ENCODE data around the gene GPSM3. TPM values are rescaled to one million over a fixed set of nuclear protein-coding genes. Genes with fewer than 3 reads are reported as not detected.
A peak's percentile ranks its signal among the peaks of the same experiment; 100 is the strongest.

The GPSM3 gene, protein sequence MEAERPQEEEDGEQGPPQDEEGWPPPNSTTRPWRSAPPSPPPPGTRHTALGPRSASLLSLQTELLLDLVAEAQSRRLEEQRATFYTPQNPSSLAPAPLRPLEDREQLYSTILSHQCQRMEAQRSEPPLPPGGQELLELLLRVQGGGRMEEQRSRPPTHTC
- 81.1 and 82.4 TPM in 2 replicates for total RNA-seq

DNA sequence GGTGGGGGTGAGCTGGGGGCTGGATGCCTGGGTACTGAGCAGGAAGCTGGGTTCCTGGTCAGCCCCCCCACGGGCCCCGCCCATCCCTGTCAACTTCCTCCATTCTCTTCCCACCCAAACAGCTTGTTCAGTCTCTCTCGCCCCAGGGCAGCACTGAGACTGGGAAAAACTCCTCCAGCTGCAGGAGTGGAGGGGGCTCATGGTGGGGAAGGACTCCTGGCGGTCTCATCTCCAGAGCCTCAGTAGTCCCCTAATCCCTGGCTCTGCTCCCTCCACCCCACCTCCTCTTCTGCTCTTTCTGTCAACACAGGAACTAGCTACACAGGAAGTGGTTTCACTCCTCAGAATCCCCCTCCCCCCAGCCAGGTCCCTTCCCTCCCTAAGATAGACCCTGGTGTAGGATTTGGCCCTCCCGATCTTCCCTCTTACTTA is at the start of gene GPSM3:
Gene GPSM3 (minus strand): TSS at position 36 of the 432 bp plus-strand sequence. CDS start 130 bp downstream, outside the sequence.
- peak; percentile 88 for DNase-seq
- intact Hi-C loops (cut with micrococcal nuclease), result loop anchor here (10.0 kb wide), 2 partner anchors 1102 to 1978 kb away; partner anchors contain the start of genes RGL2 and TRIM26
- Mint-ChIP-seq H3K9me3 (no peaks in the 10 kb centered on the region), H3K27ac (peak within 1 kb of the TSS; percentile 95), H3K36me3 (ENCODE audit: low read depth) (peaks cover 25% of the 10 kb centered on the region), H3K4me3 (peak within 1 kb of the TSS; percentile 97), H3K4me1 (peaks cover 55% of the 10 kb centered on the region), H3K27me3 (no peaks in the 10 kb centered on the region)

DNA sequence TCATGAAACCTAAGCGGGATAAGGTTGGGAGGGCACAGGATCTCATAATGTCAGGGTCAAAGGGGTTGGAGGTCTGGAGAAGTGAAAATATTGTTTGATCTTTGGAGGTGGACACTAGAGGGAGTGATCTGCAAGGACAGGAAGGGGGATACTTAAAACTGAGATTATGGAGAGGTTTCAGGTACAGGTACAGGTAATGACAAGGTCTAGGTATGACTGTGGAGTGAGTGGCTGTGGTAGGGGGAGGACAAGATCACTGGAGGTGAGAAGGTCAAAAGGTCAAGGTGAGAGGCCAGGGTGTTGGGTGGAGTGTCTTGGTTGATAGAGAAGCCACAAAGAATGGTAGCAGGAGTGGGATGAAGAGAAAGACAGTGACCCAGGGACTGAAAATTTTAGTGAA is 48.2 kb upstream of the GPSM3 start:
- Mint-ChIP-seq H3K9me3 (no peaks in the 10 kb centered on the region), H3K27ac (no peak overlapping the region), H3K4me3 (no peak overlapping the region), H3K36me3 (ENCODE audit: low read depth) (no peaks in the 10 kb centered on the region), H3K4me1 (peaks cover 24% of the 10 kb centered on the region), H3K27me3 (peaks cover 20% of the 10 kb centered on the region)
- intact Hi-C loops (cut with micrococcal nuclease), result loop anchor here (10.0 kb wide), 1 partner anchor 554 kb away; no protein-coding TSS in a partner anchor
- no peak for DNase-seq

DNA sequence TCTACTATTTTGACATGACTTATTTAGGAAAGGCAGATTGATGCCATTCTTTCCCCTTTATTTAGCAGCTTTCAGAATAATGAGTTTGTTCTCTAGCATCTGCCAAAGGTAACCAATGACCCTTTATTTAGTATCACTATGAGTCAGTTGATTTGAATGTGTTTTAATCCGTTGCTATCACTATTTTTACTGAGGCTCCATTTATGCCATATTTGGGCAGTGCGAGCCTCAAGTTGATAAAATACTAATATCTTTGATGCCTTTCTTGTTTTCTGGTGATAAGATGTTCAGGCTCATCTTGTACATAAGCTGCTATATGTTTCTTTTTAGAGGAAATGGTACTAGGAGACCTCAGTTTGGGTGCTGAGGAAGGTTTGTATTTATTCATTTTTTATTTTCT is 47.0 kb upstream of the GPSM3 start:
- peaks cover 20% of the 10 kb centered on the region for H3K4me1 Mint-ChIP-seq
- no peak overlapping the region for H3K4me3 Mint-ChIP-seq
- H3K27ac Mint-ChIP-seq, result no peak overlapping the region
- DNase-seq, result no peak
- no peaks in the 10 kb centered on the region for H3K36me3 Mint-ChIP-seq (ENCODE audit: low read depth)
- intact Hi-C loops (cut with micrococcal nuclease), result no loop called here
- peaks cover 18% of the 10 kb centered on the region for H3K27me3 Mint-ChIP-seq
- no peaks in the 10 kb centered on the region for H3K9me3 Mint-ChIP-seq

DNA sequence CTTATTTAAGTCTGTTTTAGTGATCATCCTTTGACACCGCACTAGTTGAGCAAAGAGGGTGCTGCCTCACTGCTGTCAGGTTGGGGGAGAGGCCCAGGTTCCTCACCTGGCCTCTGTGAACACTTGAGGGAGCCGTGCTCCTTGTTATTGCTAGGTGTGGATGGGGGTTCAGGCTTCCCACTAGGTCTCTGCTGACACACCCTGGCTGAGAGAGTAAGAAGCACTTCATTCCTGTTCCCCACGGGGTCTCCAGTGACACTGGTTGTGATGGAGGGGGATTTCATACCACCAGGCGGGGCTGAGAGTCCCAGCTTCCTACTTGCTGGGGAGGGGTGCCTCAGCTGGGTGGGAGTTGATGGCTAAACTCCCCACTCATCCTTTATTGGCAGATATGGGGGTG is 42.5 kb upstream of the GPSM3 start:
- no peaks in the 10 kb centered on the region for H3K36me3 Mint-ChIP-seq (ENCODE audit: low read depth)
- DNase-seq, result no peak
- H3K27ac Mint-ChIP-seq, result no peak overlapping the region
- intact Hi-C loops (cut with micrococcal nuclease), result no loop called here
- H3K4me1 Mint-ChIP-seq, result no peaks in the 10 kb centered on the region
- H3K9me3 Mint-ChIP-seq, result no peaks in the 10 kb centered on the region
- no peak overlapping the region for H3K4me3 Mint-ChIP-seq
- H3K27me3 Mint-ChIP-seq, result peaks cover 5% of the 10 kb centered on the region

DNA sequence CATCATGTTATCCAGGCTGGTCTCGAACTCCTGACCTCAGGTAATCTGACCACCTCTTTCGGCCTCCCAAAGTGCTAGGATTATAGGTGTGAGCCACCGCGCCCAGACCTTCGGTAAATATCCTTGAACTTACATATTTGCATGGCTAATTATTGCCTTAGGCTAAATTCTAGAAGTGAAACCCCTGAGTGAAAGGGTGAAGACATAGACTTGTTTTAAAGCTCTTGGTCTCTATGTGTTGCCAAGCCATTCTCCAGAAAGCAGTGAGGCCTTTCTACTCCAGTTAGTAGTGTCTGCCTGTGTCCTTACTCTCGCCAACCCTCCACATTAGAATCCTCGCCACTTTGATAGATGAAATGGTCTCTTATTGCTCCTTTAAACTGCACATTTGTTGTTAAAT is 34.0 kb upstream of the GPSM3 start:
- no peaks in the 10 kb centered on the region for H3K9me3 Mint-ChIP-seq
- no peak overlapping the region for H3K27ac Mint-ChIP-seq
- no peak overlapping the region for H3K4me3 Mint-ChIP-seq
- intact Hi-C loops (cut with micrococcal nuclease), result no loop called here
- H3K27me3 Mint-ChIP-seq, result peaks cover 1% of the 10 kb centered on the region
- peaks cover 8% of the 10 kb centered on the region for H3K4me1 Mint-ChIP-seq
- H3K36me3 Mint-ChIP-seq (ENCODE audit: low read depth), result no peaks in the 10 kb centered on the region
- no peak for DNase-seq

DNA sequence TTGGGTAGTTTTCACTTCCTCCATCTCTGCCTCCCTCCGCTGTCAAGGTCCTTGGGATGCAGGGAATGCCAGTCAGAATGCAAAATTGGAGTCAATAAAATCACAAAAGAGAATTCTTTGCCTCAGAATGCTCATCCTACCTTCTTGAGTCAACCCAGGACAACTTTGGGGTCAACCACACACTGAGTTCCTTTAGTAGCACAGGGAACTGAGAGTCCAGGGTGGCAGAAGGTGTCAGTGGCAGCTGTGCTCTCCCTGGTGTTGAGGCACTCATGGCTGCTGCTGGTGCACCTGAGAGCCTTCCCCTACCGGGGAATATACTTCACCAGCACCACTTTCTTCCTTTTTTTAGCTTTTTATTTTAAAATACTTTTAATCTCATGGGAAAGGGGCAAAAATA is 32.3 kb upstream of the GPSM3 start:
- Mint-ChIP-seq H3K27me3 (peaks cover 1% of the 10 kb centered on the region), H3K36me3 (ENCODE audit: low read depth) (no peaks in the 10 kb centered on the region), H3K27ac (no peak overlapping the region), H3K4me1 (peaks cover 8% of the 10 kb centered on the region), H3K9me3 (no peaks in the 10 kb centered on the region), H3K4me3 (no peak overlapping the region)
- no peak for DNase-seq
- intact Hi-C loops (cut with micrococcal nuclease), result no loop called here

DNA sequence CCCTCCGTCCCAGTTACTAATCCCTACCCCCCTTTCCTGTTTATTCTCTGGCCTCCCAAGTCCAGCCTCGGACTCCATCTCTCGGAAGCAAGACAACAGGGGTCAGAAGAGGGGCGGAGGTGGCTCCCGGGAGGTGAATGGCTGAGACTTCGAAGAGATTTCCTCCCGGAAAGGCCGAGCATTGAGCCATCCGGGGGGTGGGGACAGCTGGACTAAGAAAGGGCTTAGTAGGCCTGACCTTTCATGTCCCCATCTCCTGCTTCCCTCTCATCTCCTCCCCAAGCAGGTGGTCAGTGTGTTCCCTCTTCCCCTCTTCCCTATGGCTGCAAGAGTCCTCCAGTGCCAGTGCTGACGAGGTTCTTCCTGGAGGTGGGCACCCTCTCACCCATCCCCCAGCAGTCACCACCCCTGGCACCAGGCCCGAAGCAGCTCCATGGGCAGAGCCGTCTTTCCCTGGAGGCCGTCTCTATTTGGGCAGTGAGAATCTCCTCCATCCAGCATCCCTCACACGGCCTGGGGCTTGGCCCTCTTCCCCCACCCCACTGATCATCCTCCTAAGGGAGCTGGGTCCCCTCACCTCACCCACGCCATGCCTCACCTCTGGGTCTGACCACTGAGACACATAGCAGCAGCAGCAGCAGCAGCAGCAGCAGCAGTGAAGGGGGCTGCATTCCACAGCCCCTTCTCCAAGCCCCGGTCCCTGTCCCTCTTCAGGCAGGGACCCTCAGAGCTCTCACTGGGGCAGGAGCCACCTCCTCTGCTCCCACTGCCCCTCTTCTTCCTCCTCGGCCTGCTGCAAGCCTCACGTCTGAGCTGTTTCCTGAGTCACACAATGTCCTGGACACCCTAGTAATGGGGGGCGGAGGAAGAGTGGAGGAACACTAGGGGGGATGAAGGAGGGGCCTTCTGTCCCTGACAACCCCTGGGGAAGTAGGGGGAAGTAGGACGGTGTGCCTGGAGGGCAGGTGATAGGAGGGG is 31.1 kb upstream of the GPSM3 start, which contains the start of gene NOTCH4:
Gene NOTCH4 (minus strand): TSS at position 810 of the 978 bp plus-strand sequence. CDS start 139 bp downstream, at position 671.
- Mint-ChIP-seq H3K9me3 (no peaks in the 10 kb centered on the region), H3K36me3 (ENCODE audit: low read depth) (no peaks in the 10 kb centered on the region), H3K4me1 (peaks cover 8% of the 10 kb centered on the region), H3K4me3 (no peak within 1 kb of the TSS), H3K27ac (no peak within 1 kb of the TSS), H3K27me3 (peaks cover 1% of the 10 kb centered on the region)
- DNase-seq, result no peak
- intact Hi-C loops (cut with micrococcal nuclease), result no loop called here

DNA sequence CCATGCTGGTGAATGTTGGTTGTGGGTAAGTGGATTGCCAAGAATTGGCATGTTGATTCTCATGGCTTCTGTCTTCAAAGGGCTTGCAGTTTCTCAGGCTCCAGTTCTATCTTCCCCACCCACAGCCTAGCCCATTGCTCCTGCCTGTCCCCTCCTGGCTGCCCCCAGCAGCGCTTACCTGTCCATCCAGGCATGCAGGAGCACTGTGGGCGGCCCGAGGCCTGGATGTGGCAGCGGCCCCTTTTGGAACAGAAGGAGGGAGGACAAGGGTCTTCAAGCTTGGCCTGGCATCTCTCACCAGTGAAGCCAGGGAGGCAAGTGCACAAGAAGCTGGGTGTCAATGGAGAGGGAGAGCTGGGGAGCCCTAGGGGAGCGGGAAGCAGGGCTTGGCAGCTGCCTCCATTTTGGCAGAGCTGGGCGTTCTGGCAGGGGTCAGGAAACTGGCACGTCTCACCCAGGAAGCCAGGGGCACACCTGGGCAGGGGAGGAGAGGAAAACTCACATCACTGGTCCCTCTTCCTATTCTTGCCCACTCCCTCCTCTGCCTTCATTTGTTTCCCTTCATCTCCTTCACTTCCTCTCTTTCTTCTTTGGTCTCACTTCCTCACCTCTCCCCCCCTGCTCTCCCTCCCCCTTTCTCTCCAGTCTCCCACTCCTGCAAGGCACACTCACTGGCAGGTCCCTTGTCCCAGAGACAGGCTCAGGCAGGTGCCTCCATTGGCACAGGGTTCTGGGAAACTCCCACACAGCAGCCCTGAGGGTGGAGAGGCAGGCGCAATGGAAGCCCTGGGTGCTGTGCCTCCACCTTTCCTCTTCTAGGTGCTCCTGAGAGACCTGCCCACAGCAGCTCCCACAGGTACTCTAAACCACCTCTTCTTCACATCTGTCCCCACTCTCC is 30.1 kb upstream of the GPSM3 start:
- Mint-ChIP-seq H3K4me1 (peaks cover 8% of the 10 kb centered on the region), H3K27ac (no peak overlapping the region), H3K36me3 (ENCODE audit: low read depth) (no peaks in the 10 kb centered on the region), H3K27me3 (peaks cover 1% of the 10 kb centered on the region), H3K9me3 (no peaks in the 10 kb centered on the region), H3K4me3 (no peak overlapping the region)
- intact Hi-C loops (cut with micrococcal nuclease), result no loop called here
- DNase-seq, result no peak

DNA sequence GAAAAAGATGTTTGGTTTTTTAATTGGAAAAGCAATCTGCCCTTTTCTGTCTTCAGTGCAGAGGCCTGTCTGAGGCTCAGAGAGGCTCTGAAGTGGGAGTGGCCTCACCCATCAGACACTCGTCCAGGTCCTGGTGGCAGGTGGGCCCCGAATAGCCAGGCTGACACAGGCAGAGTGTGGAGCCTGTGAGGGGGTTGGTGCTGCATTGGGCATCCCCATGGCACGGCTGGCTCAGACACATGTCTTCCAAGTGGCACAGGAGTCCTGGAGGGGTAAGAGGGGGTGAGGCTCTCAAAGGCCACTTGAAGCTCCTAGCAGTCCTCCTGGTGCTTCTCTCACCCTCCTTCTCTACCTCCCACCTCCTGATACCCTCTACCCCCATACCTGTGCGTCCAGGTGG is 27.6 kb upstream of the GPSM3 start:
- Mint-ChIP-seq H3K9me3 (no peaks in the 10 kb centered on the region), H3K27ac (no peak overlapping the region), H3K4me3 (no peak overlapping the region), H3K36me3 (ENCODE audit: low read depth) (no peaks in the 10 kb centered on the region), H3K27me3 (peaks cover 2% of the 10 kb centered on the region), H3K4me1 (peaks cover 8% of the 10 kb centered on the region)
- intact Hi-C loops (cut with micrococcal nuclease), result no loop called here
- DNase-seq, result no peak

DNA sequence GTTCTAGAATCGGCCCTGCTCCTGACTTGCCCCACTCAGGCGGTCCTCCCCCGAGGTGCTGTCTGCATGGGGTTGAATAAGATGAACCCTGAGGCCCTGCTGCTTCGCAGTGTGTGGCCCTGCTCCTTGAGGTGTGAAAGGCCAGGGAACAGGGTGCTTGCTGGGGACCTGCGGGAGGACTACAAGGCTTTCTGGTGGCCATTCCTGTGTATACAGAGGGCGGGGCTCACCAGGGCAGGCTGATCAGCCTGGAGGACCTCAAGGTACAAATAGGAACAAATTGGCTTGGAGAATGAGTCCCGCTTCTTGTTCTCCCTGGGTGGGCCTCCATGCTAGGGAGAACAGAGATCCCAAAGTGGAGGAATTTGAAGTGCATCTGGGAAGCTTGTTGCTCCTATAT is 25.7 kb upstream of the GPSM3 start:
- Mint-ChIP-seq H3K27me3 (peaks cover 3% of the 10 kb centered on the region), H3K4me1 (peaks cover 8% of the 10 kb centered on the region), H3K36me3 (ENCODE audit: low read depth) (no peaks in the 10 kb centered on the region), H3K9me3 (no peaks in the 10 kb centered on the region), H3K27ac (no peak overlapping the region), H3K4me3 (no peak overlapping the region)
- intact Hi-C loops (cut with micrococcal nuclease), result no loop called here
- no peak for DNase-seq

DNA sequence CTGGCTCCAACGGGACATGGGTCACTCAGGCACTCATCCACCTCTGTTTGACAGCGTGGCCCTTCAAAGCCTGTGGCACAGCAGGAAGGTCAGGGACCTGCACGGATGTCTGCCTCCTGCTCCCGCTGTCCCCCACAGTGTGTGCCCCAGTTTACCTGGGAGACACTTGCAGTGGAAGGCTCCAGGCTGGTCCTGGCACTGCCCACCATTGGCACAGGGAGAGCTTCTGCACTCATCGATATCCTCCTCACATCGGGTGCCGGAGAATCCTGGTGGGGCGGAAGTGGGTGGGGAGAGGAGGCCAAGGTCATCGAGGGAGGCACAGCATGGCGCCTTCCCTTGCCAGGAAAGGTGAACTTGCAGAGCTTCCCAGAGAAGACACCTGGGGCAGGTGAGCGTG is 24.6 kb upstream of the GPSM3 start:
- H3K4me1 Mint-ChIP-seq, result no peaks in the 10 kb centered on the region
- H3K4me3 Mint-ChIP-seq, result no peak overlapping the region
- H3K9me3 Mint-ChIP-seq, result no peaks in the 10 kb centered on the region

DNA sequence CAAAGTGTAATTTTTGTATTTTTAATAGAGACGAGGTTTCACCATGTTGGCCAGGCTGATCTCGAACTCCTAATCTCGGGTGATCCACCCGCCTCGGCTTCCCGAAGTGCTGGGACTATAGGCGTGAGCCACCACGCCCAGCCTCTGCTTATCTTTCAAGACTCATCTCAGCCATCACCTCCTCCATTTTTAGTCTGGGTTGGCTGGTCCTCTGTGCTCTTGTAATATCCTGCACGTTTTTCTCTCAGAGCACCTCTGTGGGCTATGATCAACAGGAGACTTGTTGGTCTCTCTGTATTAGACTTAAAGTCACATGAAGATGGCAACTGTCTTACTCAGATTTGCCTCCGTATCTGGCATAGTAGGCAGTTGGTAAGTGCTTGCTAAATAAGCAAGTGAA is 23.8 kb upstream of the GPSM3 start:
- Mint-ChIP-seq H3K36me3 (ENCODE audit: low read depth) (no peaks in the 10 kb centered on the region), H3K27me3 (peaks cover 3% of the 10 kb centered on the region), H3K9me3 (no peaks in the 10 kb centered on the region), H3K27ac (no peak overlapping the region), H3K4me1 (no peaks in the 10 kb centered on the region), H3K4me3 (no peak overlapping the region)
- DNase-seq, result no peak
- intact Hi-C loops (cut with micrococcal nuclease), result no loop called here

More for the DNA sequence above, 24.6 kb upstream of the GPSM3 start:
- intact Hi-C loops (cut with micrococcal nuclease), result no loop called here
- Mint-ChIP-seq H3K36me3 (ENCODE audit: low read depth) (no peaks in the 10 kb centered on the region), H3K27me3 (peaks cover 3% of the 10 kb centered on the region), H3K27ac (no peak overlapping the region)
- DNase-seq, result no peak

DNA sequence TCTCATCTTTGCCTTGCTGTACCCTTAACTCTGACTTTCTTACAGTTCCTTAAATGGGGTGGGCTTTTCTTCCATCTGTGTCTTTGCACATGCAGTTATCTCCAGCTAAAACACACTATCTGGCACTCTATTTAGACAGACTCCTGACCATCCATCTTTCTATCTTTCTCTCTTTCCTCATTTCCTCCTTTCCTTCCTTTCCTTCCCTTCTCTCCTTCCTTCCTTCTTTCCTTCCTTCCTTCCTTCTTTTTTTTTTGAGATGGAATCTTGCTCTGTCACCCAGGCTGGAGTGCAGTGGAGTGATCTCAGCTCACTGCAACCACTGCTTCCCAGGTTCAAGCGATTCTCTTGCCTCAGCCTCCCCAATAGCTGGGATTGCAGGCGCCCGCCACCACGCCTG is 23.2 kb upstream of the GPSM3 start:
- Mint-ChIP-seq H3K4me1 (no peaks in the 10 kb centered on the region), H3K9me3 (no peaks in the 10 kb centered on the region), H3K4me3 (no peak overlapping the region), H3K27ac (no peak overlapping the region), H3K27me3 (peaks cover 3% of the 10 kb centered on the region), H3K36me3 (ENCODE audit: low read depth) (no peaks in the 10 kb centered on the region)
- DNase-seq, result no peak
- intact Hi-C loops (cut with micrococcal nuclease), result no loop called here
